HG03571 (cell line): ENCODE data around the gene JAGN1.
"Not testable (repeated sequence)": the region's sequence is repeated elsewhere in the genome, so short reads cannot be mapped to it uniquely, and the experiment has no call there.

Experiments
- ATAC-seq: cut with Tn5 transposase; IDR thresholded peaks from one replicate; pipeline ENCODE4 v1.9.1; 2021; ENCODE audit not compliant: unreplicated experiment

JAGN1 gene

DNA sequence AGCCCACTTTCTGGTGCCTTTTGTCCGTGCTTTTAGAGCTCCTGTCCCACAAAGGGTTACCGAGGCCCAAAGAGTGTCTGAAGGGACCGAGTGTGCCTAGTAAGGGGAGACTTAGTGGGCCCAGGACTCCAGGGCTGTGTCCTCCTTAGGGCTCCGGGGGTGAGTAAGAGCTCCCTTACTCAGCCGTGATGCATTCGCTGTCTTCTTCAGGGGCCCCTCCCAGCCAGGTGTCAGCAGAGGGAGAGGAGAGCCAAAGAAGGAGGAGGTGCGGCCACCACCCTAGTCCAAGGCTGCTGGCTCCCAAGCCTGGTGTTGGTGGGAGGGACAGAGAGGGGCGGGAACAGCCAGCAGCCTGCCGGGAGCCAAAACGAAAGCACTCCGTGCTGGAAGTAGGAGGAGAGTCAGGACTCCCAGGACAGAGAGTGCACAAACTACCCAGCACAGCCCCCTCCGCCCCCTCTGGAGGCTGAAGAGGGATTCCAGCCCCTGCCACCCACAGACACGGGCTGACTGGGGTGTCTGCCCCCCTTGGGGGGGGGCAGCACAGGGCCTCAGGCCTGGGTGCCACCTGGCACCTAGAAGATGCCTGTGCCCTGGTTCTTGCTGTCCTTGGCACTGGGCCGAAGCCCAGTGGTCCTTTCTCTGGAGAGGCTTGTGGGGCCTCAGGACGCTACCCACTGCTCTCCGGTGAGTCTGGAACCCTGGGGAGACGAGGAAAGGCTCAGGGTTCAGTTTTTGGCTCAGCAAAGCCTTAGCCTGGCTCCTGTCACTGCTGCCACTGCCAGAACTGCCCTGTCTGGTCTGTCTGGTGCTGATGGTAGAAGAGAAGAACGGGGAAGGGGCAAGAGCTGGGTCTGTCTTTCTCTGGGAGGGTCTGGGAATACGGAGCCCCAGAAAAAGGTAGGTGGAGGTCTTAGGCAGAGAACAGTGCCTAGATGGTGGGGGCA lies 26.6 kb downstream of the JAGN1 start, which contains the start of gene IL17RC:
Gene IL17RC, plus strand, starts transcription at position 365 of the 947 bp plus-strand sequence. Its CDS starts 218 bp downstream, at position 583.
- no peak for ATAC-seq

DNA sequence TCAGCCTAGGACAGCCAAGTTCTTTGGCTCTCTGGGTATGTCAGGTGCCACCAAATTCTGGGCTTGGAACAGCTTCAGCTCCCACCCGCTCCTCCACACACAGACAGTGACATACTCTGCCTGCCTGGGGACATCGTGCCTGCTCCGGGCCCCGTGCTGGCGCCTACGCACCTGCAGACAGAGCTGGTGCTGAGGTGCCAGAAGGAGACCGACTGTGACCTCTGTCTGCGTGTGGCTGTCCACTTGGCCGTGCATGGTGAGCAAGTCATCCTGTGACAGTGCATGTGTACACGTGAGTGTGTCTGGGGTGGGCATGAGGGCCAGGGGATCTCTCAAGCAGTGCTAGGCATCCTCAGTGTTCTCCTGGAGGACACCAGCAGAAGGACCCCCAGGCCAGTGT lies 27.4 kb downstream of the JAGN1 start:
- ATAC-seq = no peak

DNA sequence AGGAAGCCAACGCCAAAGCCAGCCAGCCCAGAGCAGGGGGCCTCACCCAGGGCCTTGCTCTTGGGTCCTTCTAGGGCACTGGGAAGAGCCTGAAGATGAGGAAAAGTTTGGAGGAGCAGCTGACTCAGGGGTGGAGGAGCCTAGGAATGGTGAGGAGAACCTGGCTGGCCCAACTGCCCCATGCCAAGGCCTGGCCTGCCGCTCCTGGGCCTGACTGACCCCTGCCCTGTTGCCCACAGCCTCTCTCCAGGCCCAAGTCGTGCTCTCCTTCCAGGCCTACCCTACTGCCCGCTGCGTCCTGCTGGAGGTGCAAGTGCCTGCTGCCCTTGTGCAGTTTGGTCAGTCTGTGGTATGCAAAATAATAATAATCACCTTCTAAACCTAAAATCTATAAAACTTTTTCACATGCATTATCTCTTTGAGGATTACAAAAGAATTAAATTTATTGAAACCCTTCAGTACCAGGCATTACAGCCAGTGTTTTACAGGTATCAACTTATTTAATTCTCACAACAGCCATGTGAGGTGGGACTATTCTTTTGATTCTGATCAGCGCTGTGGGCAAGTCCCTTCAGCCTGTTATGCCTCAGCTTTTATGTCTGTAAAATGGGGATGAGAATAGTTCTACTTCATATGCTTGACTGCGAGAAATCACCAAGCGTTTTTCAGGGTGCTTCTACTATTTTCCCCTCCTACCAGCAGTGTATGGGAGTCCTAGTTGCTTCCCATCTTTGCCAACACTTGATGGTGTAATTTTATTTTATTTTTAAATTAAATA lies 28.0 kb downstream of the JAGN1 start:
- ATAC-seq = no peak

DNA sequence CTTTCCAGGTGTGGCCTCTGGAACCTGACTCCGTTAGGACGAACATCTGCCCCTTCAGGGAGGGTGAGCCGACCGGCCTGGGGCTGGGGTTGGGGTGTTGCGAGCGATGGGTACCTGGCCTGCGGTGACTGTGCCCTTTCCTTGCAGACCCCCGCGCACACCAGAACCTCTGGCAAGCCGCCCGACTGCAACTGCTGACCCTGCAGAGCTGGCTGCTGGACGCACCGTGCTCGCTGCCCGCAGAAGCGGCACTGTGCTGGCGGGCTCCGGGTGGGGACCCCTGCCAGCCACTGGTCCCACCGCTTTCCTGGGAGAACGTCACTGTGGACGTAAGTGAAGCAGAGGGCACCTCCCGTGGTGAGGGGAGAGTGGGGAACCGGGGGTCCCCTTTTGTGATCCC lies 37.7 kb downstream of the JAGN1 start:
- ATAC-seq = no peak

DNA sequence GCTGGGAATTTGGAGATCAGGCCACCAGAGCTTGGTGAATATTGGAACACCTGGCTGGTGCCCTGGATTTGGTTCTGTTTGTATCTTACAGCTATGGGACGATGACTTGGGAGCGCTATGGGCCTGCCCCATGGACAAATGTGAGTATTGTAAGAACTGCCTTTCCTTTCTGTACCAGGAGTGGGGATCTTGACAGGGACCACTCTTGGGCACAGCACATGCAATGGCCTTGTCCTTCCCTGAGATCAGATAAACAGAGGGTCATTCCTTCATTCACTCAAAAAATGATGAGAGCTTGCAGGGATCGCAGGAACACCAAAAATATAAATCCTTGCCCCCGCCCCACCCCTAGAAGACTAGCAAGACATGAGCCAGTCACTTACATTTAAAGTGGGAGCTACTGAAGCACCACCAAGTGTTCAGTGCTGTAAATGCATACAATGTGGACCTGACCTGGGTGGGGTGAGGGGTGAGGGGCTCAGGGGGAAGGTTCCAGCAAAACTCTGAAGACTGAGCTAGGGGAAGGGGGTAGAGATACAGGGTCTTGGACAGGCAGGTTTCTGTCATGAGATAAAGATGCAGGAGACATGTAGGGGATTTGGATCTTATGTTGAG lies 40.5 kb downstream of the JAGN1 start:
- ATAC-seq = no peak

DNA sequence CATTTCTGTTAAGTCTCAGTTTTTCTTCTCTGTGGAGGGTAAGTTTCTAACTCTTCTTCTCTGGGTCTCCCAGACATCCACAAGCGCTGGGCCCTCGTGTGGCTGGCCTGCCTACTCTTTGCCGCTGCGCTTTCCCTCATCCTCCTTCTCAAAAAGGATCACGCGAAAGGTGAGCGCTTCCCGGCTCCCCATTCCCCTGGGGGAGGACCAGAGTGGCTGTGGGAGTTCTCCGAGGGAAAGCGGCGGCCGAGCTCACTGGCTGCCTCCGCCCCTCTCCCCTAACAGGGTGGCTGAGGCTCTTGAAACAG lies 42.1 kb downstream of the JAGN1 start:
- no peak for ATAC-seq

DNA sequence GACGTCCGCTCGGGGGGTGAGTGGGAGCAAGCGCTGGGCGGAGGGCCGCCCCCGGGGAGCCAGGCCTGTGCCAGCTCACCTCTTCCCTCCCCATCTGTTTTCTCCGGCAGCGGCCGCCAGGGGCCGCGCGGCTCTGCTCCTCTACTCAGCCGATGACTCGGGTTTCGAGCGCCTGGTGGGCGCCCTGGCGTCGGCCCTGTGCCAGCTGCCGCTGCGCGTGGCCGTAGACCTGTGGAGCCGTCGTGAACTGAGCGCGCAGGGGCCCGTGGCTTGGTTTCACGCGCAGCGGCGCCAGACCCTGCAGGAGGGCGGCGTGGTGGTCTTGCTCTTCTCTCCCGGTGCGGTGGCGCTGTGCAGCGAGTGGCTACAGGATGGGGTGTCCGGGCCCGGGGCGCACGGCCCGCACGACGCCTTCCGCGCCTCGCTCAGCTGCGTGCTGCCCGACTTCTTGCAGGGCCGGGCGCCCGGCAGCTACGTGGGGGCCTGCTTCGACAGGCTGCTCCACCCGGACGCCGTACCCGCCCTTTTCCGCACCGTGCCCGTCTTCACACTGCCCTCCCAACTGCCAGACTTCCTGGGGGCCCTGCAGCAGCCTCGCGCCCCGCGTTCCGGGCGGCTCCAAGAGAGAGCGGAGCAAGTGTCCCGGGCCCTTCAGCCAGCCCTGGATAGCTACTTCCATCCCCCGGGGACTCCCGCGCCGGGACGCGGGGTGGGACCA lies 42.6 kb downstream of the JAGN1 start:
- ATAC-seq = peak; percentile 63

DNA sequence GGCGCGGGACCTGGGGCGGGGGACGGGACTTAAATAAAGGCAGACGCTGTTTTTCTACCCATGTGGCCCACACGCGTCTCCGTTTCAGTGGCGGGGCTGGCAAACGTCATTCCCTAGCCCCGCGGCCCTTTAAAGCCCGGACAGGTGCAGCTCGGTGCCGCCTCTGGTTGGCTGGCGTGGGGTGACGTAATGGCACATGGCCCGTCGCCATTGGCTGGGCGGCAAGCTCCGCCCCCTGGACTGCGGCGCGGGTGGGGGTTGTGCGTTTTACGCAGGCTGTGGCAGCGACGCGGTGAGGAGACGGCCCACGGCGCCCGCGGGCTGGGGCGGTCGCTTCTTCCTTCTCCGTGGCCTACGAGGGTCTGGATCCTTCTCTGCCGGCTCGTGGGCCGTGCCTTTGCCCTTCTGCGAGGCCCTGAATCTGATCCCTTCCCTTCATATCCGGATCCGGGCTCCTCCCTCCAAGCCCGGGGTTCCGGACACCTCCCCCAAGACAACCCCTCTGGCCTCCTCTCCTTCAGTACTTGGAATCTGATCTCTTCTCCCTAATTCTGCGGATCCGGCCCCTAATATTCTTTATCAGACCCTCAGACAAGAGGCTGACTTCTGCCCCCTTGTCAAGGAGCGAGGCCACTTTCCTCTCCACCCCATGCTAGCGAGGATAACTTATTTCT lies 43.3 kb downstream of the JAGN1 start, which contains the start of gene CRELD1:
Gene CRELD1, plus strand, starts transcription at position 274 of the 674 bp plus-strand sequence. CDS start 605 bp downstream, outside the sequence.
- peak; percentile 89 for ATAC-seq

DNA sequence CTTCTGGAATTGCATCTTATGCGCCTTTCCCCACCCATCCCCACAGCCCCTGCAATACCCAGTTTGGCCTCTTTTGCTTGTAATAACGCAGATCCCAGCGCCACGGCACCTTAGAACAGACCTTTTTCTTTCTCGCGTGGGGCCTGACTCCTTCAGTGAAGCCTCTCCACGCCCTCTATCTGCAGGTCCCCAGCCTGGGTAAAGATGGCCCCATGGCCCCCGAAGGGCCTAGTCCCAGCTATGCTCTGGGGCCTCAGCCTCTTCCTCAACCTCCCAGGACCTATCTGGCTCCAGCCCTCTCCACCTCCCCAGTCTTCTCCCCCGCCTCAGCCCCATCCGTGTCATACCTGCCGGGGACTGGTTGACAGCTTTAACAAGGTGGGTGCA lies 43.8 kb downstream of the JAGN1 start:
- no peak for ATAC-seq

DNA sequence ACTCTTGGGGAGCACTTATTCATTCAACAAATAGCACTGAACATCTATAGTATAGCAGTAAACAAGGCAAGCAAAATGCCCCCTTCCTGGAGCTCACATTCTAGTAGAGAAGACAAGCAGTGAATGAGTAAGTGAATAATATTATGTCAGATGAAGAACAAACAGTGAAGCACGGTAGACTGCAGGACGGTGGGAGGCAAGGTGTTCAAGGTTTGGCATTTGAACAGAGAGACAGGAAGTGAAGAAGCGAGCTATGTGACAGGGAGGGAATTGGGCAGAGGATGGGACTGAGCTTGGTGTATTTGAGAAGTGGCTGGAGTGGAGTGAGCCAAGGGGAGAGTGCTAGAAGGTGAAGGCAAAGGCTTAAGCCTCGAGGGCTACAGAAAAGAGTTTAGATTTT lies 44.6 kb downstream of the JAGN1 start:
- no peak for ATAC-seq

DNA sequence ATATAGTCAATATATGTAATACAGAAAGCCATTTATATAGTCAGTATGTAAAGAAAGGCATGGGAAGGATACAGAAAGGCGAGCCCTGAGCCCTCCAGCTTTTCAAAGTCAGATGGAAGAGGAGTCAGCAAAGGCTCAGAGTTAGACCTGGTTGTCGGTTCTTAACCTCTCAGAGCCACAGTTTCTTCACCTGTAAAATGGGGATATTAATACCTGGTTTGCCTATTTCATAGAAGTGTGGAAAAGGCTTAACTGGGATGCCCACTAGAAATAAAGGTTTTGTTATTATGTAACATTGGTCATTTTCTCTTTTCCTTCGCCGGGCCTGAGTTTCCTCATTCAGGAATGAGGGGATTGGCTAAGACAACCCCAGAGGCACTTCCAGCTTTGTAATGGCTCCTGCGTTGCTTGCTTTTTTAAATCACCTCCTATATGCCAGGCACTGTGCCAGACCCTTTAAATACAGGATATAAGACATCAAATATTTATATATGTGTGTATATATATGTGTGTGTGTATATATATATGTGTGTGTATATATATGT lies 45.6 kb downstream of the JAGN1 start:
- no peak for ATAC-seq

DNA sequence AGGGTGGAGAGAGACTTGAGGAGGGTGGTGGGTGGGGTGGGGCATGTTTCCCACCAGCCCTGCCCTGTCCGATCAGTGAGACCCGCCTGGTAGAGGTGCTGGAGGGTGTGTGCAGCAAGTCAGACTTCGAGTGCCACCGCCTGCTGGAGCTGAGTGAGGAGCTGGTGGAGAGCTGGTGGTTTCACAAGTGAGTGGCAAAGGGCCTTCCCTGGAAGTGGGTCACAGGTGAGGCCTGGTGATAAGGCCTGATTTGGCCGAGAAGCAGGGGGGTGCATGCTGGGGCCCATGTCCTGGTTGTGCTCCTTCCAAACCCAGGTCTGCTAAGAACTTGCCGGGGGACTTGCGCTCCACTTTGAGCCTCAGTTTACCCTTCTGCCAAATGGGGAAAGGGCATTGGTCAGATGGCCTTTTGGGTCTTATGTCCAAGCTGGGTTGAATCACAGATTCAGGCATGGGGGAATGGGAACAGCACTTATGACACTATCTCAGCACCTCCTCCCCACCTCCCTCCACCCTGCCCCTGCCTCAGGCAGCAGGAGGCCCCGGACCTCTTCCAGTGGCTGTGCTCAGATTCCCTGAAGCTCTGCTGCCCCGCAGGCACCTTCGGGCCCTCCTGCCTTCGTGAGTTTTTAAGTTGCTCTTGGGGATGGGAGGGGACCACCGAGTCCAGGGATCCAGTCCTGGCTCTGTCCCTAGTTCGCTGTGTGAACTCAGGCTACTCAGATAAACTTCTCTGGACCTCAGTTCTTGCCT lies 47.3 kb downstream of the JAGN1 start:
- ATAC-seq = no peak

DNA sequence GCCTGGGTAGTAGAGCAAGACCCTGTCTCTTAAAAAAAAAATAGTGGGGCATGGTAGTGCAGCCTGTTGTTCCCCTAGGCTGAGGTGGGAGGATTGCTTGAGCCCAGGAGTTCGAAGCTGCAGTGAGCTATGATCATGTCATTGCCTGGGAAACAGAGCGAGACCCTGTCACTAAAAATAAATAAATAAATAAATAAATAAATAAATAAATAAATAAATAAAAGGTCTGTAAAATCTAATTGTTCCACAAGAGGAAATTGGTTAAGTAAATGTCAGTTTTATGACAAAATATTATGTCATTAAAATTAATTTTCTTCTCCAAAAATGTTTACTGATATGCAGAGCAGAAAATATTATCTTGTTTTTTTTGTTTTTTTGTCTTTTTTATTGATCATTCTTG lies 48.6 kb downstream of the JAGN1 start:
- ATAC-seq = no peak

DNA sequence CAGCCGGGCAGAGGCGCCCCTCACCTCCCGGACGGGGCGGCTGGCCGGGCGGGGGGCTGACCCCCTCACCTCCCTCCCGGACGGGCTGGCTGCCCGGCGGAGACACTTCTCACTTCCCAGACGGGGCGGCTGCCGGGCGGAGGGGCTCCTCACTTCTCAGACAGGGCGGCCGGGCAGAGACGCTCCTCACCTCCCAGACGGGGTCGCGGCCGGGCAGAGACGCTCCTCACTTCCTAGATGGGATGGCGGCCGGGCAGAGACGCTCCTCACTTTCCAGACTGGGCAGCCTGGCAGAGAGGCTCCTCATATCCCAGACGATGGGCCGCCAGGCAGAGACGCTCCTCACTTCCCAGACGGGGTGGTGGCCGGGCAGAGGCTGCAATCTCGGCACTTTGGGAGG lies 49.5 kb downstream of the JAGN1 start:
- not testable (repeated sequence) for ATAC-seq

DNA sequence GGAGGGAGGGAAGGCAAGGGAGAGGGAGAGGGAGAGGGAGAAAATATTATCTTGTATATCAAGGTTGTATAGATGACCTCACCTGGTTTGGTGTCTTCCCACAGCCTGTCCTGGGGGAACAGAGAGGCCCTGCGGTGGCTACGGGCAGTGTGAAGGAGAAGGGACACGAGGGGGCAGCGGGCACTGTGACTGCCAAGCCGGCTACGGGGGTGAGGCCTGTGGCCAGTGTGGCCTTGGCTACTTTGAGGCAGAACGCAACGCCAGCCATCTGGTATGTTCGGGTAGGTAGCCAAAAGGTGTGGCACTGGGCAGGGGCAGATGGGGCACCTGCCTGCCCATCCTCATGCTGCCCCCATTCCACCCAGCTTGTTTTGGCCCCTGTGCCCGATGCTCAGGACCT lies 50.3 kb downstream of the JAGN1 start:
- ATAC-seq = no peak

DNA sequence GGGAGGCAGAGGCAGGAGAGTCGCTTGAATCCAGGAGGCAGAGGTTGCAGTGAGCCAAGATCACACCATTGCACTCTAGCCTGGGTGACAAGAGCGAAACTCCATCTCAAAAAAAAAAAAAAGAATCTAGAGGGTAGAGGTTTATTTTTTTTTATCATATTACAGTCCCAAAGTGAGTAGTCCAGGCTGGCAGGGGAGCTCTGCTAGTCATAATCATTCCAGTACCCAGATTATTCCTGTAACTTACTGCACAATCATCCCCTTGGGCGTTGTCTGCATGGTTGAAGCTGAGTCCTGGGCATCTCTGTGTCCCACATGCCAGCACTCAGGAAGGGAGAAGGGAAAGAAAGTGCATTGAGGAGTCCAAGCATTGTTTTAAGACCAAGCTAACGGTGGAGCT lies 51.8 kb downstream of the JAGN1 start:
- no peak for ATAC-seq

DNA sequence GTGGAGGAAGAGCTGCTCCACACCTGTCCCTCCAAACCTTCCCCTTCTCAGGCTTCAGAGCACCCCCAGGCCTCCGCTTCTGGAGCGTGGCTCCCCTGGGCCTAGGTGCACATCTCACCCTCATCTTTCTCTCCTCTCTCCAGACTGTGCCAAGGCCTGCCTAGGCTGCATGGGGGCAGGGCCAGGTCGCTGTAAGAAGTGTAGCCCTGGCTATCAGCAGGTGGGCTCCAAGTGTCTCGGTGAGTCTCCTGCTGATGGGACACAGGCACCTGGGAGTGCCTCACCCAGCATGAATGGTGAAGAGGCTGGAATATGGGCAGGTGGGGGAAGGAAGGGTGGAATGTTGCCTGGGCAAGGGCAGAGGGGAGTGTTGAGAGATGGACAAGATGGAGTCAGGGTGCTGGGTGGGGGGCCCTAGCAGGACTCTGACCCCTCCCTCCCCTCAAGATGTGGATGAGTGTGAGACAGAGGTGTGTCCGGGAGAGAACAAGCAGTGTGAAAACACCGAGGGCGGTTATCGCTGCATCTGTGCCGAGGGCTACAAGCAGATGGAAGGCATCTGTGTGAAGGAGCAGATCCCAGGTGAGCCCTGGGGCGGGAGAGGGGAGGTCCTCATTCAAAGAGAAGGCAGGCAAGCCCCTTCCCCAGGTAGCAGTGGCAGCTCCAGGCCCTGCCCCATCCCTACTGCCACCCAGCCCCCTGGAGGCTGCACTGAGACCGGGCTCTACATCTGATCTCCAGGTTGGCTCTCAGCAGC lies 52.7 kb downstream of the JAGN1 start:
- ATAC-seq = no peak
